Ascending aorta (tissue), 2 donors: ENCODE measurements around the gene ANGPT4. TPM values are rescaled to one million over a fixed set of nuclear protein-coding genes. Genes with fewer than 3 reads are reported as not detected.

Experiments used
- DNase-seq, 2 donors: peaks; one replicate each; pipeline ENCODE4 v3.0.0-alpha.2; 2019; ENCODE audit warnings: low spot score in 2 of 2
- H3K27ac ChIP-seq, 2 donors: fragments of 200-600 bp; sonication (generic); one replicate each; pipeline ENCODE4 v1.5.1; 2016 to 2017; ENCODE audit warnings: mild to moderate bottlenecking in 1 of 2
- H3K27me3 ChIP-seq: fragments of 200-600 bp; sonication (generic); one replicate; pipeline ENCODE4 v1.5.1; 2017
- H3K36me3 ChIP-seq, 2 donors: fragments of 200-600 bp; sonication (generic); one replicate each; pipeline ENCODE4 v1.5.1; 2016
- H3K4me1 ChIP-seq, 2 donors: fragments of 200-600 bp; sonication (generic); one replicate each; pipeline ENCODE4 v1.5.1; 2016 to 2017; ENCODE audit warnings: mild to moderate bottlenecking in 1 of 2
- H3K4me3 ChIP-seq, 2 donors: fragments of 200-600 bp; sonication (generic); one replicate each; pipeline ENCODE4 v1.5.1; 2016 to 2017; ENCODE audit warnings: mild to moderate bottlenecking in 1 of 2
- H3K9me3 ChIP-seq, 2 donors: fragments of 200-600 bp; sonication (generic); one replicate each; pipeline ENCODE4 v1.5.1; 2016
- CTCF ChIP-seq, 3 experiments: fragments of 200-600 bp in 2 of 3; fragments of 450-650 bp in 1 of 3; sonication (generic) in 2 of 3; IDR thresholded peaks; one replicate each; pipeline ENCODE4 v1.5.1; 2016 to 2019; ENCODE audit warnings: antibody characterized with exemption in 3 of 3, mild to moderate bottlenecking in 1 of 3, moderate library complexity in 1 of 3
- intact Hi-C: fragments of 100-400 bp; cut with DNase I; formaldehyde crosslinking; loops from one replicate; pipeline ENCODE4 v1.15.1; 2023
- total RNA-seq: library from RNA; depleted of rRNA; stranded (reverse); fragments of >200 nt; gene quantifications from one replicate; pipeline ENCODE4 v1.1.0, GENCODE V29; 2016

ANGPT4 gene
- total RNA-seq, 1 donor from 2014 or later = 5.7 TPM

- TF ChIP-seq CTCF (IDR thresholded peaks at IDR 0.05) = no peak
- peak; percentile 64 to 92 for DNase-seq
- intact Hi-C loops = no loop called here
- H3K9me3 ChIP-seq = no peaks in the 10 kb centered on the region
- H3K4me1 ChIP-seq = peaks cover 7 to 9% of the 10 kb centered on the region in 2 donors
- no peaks in the 10 kb centered on the region for H3K36me3 ChIP-seq
- peaks cover 7% of the 10 kb centered on the region for H3K27me3 ChIP-seq
- peak overlapping the region; percentile 36 to 61 for H3K4me3 ChIP-seq
- no peak overlapping the region for H3K27ac ChIP-seq
Measured at GRCh38 chr20:844473-845225, 71.5 kb downstream of the ANGPT4 start.

DNA sequence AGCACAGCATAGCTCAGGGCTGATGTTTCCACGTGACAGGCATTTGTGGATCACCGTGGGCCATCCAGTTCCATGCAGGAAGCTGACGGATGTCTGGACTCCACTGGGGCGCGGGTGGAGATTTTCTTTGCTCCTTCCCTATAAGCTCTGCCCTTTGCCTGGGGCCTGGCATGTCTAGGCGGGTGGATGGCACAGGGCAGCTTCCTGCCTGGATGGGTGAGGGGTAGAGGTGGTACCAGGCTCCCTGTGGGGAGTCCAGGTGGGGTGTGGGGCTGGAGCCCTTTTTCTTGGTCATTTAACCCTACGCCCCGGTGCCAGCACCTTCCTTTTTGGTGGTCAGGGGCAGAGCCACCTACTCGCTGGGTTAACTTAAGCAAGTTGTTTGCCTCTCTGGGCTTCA, 72.2 kb downstream of the ANGPT4 start:
- H3K4me3 ChIP-seq = peak overlapping the region in 1 of 2 donors; percentile 61
- intact Hi-C loops = no loop called here
- DNase-seq = no peak
- no peak overlapping the region for H3K27ac ChIP-seq
- TF ChIP-seq CTCF (IDR thresholded peaks at IDR 0.05) = no peak
- no peaks in the 10 kb centered on the region for H3K9me3 ChIP-seq
- no peaks in the 10 kb centered on the region for H3K36me3 ChIP-seq
- H3K4me1 ChIP-seq = peaks cover 7 to 9% of the 10 kb centered on the region in 2 donors
- peaks cover 7% of the 10 kb centered on the region for H3K27me3 ChIP-seq

GRCh38 chr20:842547-842940, 73.6 kb downstream of the ANGPT4 start:
- intact Hi-C loops = no loop called here
- H3K4me3 ChIP-seq = no peak overlapping the region
- no peak overlapping the region for H3K27ac ChIP-seq
- H3K36me3 ChIP-seq = no peaks in the 10 kb centered on the region
- DNase-seq = no peak
- H3K27me3 ChIP-seq = peaks cover 7% of the 10 kb centered on the region
- H3K4me1 ChIP-seq = peaks cover 7 to 9% of the 10 kb centered on the region in 2 donors
- TF ChIP-seq CTCF (IDR thresholded peaks at IDR 0.05) = no peak
- H3K9me3 ChIP-seq = no peaks in the 10 kb centered on the region

DNA sequence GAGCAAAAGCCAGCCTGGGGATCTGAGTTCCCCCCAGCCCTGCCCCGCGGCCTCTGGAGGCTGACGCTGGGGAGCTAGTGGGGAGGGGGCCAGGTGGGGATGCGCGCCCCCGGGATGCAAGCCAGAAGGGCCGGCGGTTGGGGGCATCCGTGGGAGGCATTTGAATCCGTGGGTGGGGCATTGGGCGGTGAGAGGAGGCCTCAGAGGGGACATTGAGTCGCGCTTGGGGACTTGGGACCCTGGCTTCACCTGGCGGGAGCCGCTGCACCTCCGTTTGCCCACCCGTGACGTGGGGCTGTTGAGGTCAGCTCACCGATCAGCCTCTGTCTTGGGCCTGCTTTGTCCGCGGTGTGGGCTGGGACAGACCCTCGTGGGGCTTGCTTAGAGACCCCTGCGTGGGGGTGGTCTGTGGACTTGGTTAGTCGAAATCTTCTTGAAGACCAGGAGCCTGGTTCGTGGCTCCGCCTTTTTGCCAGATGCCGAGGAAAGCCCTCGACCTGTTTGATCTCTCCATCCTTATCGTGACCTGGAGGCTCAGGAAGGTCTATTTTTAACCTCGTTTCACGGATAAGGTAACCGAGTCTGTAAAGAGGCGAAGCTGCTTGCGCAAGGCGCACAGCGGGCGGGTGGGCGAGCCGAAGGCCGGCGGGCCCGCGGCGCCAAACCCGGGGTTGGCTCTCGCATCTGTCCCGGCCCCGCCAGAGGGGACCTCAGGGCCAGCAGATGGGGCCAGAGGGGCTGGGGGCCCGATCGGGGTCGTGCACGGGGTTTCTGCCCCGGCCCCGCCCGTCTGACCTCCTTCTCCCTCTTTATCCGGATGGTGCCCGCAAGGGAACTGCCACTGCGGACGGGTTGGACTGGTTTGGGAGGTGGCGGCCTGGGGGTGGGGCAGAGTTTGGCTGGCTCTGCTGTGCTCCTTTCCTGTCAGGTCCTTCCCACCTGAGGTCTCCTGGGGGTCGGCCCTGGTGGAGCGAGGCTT, 74.3 kb downstream of the ANGPT4 start:
- Histone ChIP-seq H3K36me3 (no peaks in the 10 kb centered on the region), H3K27me3 (peaks cover 7% of the 10 kb centered on the region), H3K9me3 (no peaks in the 10 kb centered on the region), H3K27ac (no peak overlapping the region), H3K4me3 (peak overlapping the region; percentile 41 to 58), H3K4me1 (peaks cover 7 to 9% of the 10 kb centered on the region in 2 donors)
- no peak for DNase-seq
- no peak for TF ChIP-seq CTCF (IDR thresholded peaks at IDR 0.05)
- intact Hi-C loops = no loop called here

DNA sequence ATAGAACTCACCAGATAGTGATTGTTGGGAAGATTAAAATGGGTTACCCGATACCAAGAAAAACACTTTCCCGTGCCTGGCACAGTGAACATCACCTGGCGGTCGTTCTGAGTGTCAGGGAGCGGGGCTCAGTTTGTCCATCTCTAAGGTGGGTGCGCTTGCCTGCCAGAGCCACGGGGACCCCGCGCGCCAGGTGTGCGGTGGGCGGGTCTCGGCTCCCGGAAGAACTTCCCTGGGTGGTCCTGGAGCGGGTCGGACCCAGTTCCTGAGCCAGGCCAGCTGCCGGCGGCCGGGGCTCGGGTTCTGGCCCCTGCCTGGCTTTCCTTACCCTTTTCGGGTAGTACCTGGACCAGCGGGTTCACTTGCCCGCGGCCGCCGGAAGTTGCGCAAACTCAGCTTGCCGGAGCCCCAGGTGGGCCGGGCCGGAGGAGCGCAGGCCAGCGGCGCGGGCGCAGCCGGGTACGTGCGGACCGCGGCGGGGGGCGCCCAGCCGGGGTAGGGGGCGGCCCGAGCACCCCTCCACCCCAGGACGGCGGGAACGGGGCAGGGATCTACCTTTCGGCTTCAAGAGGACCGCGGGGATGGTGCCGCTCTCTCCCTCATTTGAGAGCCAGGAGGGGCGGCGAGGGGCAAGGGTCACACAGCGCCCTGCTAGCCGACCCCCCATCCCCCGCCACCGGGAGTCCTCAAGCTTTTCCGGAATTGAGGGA, 75.1 kb downstream of the ANGPT4 start:
- H3K4me3 ChIP-seq = peak overlapping the region; percentile 41 to 58
- DNase-seq = no peak
- H3K27me3 ChIP-seq = peaks cover 7% of the 10 kb centered on the region

More for the DNA sequence above, 75.1 kb downstream of the ANGPT4 start:
- H3K27ac ChIP-seq = no peak overlapping the region
- no peaks in the 10 kb centered on the region for H3K36me3 ChIP-seq
- intact Hi-C loops = no loop called here
- no peaks in the 10 kb centered on the region for H3K9me3 ChIP-seq
- TF ChIP-seq CTCF (IDR thresholded peaks at IDR 0.05) = no peak
- H3K4me1 ChIP-seq = peaks cover 7 to 9% of the 10 kb centered on the region in 2 donors
